Immature natural killer cell (primary cell): Measurements from ENCODE around the gene COL4A3. TPM values are rescaled to one million over a fixed set of nuclear protein-coding genes. Genes with fewer than 3 reads are reported as not detected.

Source experiments
- DNase-seq, 3 donors: peaks; one replicate each; pipeline ENCODE4 v3.0.0; 2022; ENCODE audit warnings: mixed read lengths in 1 of 3
- H3K27ac Mint-ChIP-seq, 6 donors: one replicate each; pipeline ENCODE4 v1.8.0; 2020; ENCODE audit warnings: mixed read lengths in 6 of 6, mild to moderate bottlenecking in 5 of 6, inconsistent platforms in 4 of 6, moderate library complexity in 3 of 6
- H3K27me3 Mint-ChIP-seq, 3 donors: one replicate each; pipeline ENCODE4 v1.8.0; 2020 to 2021; ENCODE audit warnings: low read depth in 3 of 3, mild to moderate bottlenecking in 3 of 3, mixed read lengths in 3 of 3, moderate library complexity in 3 of 3, inconsistent platforms in 1 of 3
- H3K36me3 Mint-ChIP-seq, 3 donors: one replicate each; pipeline ENCODE4 v1.8.0; 2020; ENCODE audit warnings: mixed read lengths in 3 of 3, inconsistent platforms in 2 of 3, mild to moderate bottlenecking in 2 of 3
- H3K4me1 Mint-ChIP-seq, 2 donors: one replicate each; pipeline ENCODE4 v1.8.0; 2020; ENCODE audit warnings: inconsistent platforms in 2 of 2, mild to moderate bottlenecking in 2 of 2, mixed read lengths in 2 of 2, moderate library complexity in 1 of 2
- H3K4me3 Mint-ChIP-seq, 5 donors: one replicate each; pipeline ENCODE4 v1.8.0; 2020; ENCODE audit warnings: mild to moderate bottlenecking in 5 of 5, mixed read lengths in 5 of 5, inconsistent platforms in 3 of 5, moderate library complexity in 3 of 5
- H3K9me3 Mint-ChIP-seq, 6 donors: one replicate each; pipeline ENCODE4 v1.8.0; 2020; ENCODE audit warnings: mild to moderate bottlenecking in 6 of 6, mixed read lengths in 6 of 6, inconsistent platforms in 4 of 6, moderate library complexity in 3 of 6
- polyA plus RNA-seq, 3 donors: library from polyadenylated mRNA; unstranded; fragments of 300-500 nt; fragmentation: Illumina TruSeq; gene quantifications; one replicate each; pipeline ENCODE4 v1.2.3, GENCODE V29; 2021

COL4A3 gene
- polyA plus RNA-seq, 3 donors from 2014 or later = 0.10 TPM; not detected in 2

DNA sequence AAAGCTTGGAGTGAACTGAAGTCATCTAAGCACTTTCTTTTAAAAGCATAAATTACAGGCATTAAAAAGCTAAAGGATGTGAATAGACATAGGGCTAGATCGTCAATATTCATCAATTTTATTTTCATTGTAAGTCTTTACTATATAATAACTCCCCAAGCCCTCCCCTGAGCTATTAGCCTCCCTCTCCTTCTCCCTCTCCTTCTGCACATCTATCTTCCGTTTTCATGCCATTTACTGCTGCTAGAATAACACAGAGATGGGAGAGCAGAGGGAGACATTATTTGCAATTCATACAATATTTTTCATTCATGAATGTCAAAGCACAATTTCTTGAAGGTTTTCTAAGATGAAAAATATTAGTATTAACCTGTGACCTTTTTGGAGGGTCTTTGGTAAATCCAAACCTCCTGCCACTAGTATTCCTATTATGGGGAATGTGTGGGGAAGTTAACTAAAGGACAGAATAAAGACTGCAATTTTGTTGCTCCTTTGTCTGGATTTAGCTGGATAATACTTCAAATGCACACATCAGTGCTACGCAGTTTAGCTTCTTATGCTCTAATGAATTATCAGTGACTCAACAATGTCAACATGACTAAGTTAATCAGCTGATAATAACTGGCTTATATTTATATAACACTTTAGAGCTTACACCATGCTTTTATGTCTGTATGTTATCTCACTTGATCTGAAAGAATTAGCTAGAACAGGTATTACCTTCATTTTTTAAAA, 132.4 kb downstream of the COL4A3 start:
- Mint-ChIP-seq H3K9me3 (no peaks in the 10 kb centered on the region), H3K36me3 (no peaks in the 10 kb centered on the region), H3K4me3 (no peak overlapping the region), H3K27ac (no peak overlapping the region), H3K4me1 (no peaks in the 10 kb centered on the region), H3K27me3 (peaks cover 0 to 2% (median 0%) of the 10 kb centered on the region in 3 donors)
- no peak for DNase-seq

DNA sequence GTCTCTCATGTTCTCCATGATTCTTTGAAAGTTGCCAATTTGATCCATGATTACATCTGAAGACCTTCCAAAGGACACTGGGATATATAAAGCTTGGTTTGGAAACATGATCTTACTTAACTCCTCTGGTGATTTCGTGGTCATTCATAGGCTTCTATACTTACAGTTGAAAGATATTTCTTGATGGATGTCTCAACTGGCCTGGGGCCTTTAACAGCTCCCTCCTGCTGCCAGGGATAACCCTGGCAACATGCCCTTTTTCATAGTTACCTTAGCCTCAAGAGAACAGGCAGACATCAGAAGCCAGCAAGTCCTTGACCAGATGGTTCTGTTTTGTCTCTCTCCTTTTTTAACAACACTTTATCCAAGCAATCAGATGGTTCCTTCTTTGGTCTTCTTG, 137.1 kb downstream of the COL4A3 start:
- Mint-ChIP-seq H3K4me3 (no peak overlapping the region), H3K36me3 (peaks cover 0 to 4% (median 0%) of the 10 kb centered on the region in 3 donors), H3K4me1 (no peaks in the 10 kb centered on the region), H3K9me3 (no peaks in the 10 kb centered on the region), H3K27ac (no peak overlapping the region), H3K27me3 (peaks cover 0 to 4% (median 0%) of the 10 kb centered on the region in 3 donors)
- no peak for DNase-seq

DNA sequence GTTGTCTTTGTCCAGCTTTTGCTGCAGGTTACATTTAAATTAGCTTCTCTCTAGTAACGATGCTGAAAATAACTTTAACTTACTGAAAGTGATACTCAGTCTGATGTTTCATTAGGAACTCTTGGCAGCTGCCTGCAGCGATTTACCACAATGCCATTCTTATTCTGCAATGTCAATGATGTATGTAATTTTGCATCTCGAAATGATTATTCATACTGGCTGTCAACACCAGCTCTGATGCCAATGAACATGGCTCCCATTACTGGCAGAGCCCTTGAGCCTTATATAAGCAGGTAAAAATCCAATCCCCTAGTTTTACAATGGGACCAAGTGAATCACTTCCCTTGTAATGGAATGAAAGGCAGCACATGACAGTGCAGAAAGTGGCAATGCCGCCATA, 144.4 kb downstream of the COL4A3 start:
- Mint-ChIP-seq H3K9me3 (no peaks in the 10 kb centered on the region), H3K27me3 (peaks cover 0 to 4% (median 2%) of the 10 kb centered on the region in 3 donors), H3K4me3 (no peak overlapping the region), H3K4me1 (no peaks in the 10 kb centered on the region), H3K27ac (no peak overlapping the region), H3K36me3 (peaks cover 0 to 4% (median 0%) of the 10 kb centered on the region in 3 donors)
- DNase-seq = no peak

DNA sequence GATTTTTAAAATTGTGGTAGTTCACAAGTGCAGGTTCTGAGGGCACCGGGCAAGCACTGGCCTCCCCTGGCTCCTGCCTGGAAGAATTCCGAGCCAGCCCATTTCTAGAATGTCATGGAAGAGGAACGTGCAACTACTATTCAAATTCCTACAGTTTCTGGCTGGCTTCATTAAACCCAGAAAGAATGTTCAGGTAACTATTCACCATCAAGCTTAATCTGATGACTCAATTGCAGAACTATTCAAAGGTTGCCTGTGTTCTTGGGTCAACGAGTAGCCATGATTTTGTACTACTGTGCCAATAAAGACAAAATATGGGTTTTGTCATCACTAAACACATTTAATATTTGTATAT, 146.3 kb downstream of the COL4A3 start:
- H3K27ac Mint-ChIP-seq = no peak overlapping the region
- peaks cover 0 to 4% (median 4%) of the 10 kb centered on the region in 3 donors for H3K27me3 Mint-ChIP-seq
- H3K9me3 Mint-ChIP-seq = no peaks in the 10 kb centered on the region
- H3K4me3 Mint-ChIP-seq = no peak overlapping the region
- H3K36me3 Mint-ChIP-seq = no peaks in the 10 kb centered on the region
- DNase-seq = no peak
- H3K4me1 Mint-ChIP-seq = no peaks in the 10 kb centered on the region

DNA sequence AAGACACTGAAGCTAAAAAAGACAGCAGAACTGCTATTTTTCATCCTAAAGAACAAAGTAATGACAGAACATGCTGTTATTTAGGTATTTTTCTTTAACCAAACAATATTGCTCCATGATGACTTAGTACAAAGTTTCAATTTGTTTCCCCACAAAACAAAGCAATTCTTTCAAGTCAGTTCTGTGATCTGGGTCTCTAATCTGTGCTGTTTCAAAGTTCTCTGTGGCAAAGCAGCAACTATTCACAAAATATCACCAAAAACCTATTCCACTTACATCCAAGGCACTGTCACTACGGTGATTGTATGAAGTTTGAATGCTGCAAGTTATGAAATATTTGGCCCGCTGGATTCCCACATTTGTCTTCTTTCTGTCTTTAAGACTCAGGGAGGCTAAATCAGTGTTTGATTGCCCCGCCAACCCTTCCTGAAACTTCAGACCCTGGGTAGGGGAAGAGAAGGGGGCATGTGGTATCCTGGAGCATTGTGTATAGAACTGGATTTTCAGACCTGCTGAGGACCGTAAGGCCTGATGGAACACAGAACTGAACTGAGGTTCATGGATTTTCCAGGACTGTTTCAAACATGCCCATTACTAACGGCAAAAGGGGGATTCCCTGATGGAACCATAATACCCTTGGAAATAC, 147.6 kb downstream of the COL4A3 start:
- Mint-ChIP-seq H3K27me3 (peaks cover 0 to 7% (median 4%) of the 10 kb centered on the region in 3 donors), H3K9me3 (no peaks in the 10 kb centered on the region), H3K4me3 (no peak overlapping the region), H3K27ac (no peak overlapping the region), H3K36me3 (no peaks in the 10 kb centered on the region), H3K4me1 (no peaks in the 10 kb centered on the region)
- no peak for DNase-seq

DNA sequence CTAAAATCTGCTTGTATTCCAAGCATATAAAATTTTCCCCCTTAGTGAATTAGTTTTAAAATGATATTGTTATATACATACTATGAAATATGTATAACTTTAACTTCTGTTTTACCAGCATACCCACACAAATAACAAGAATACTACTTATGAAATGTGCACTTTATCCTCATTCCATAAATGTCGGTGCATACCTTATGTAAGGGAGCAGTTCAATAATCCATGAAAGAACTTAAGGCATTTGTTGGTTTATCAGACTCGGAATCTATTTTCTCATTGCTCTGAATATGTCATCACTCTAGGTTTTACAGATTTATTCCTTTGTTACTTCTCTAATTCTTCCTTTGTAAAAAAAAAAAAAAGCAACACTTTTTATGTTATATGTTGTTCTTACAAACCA, 148.2 kb downstream of the COL4A3 start:
- no peaks in the 10 kb centered on the region for H3K4me1 Mint-ChIP-seq
- no peaks in the 10 kb centered on the region for H3K9me3 Mint-ChIP-seq
- H3K27ac Mint-ChIP-seq = no peak overlapping the region
- no peak overlapping the region for H3K4me3 Mint-ChIP-seq
- H3K36me3 Mint-ChIP-seq = peaks cover 0 to 2% (median 0%) of the 10 kb centered on the region in 3 donors
- DNase-seq = no peak
- peaks cover 0 to 7% (median 6%) of the 10 kb centered on the region in 3 donors for H3K27me3 Mint-ChIP-seq

DNA sequence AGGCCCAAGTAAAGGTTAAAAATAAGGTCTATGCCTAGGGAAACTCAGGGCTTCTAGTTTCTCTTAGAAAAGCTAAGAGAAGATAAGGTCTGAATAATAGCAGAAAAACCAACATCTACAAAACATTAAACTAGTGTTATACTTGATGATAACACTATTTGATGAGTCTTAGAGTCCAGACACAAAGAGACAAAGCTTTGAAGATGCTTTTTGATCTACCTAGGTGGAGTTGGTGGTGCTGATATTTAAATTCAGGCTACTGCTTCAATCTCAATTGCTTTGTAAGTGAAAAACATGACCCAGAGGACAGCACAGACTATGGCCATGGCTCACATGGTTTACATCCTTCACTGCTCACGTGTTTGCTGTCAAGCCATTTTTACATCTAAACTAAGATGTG, 148.9 kb downstream of the COL4A3 start:
- H3K4me3 Mint-ChIP-seq = no peak overlapping the region
- H3K27ac Mint-ChIP-seq = no peak overlapping the region

DNA sequence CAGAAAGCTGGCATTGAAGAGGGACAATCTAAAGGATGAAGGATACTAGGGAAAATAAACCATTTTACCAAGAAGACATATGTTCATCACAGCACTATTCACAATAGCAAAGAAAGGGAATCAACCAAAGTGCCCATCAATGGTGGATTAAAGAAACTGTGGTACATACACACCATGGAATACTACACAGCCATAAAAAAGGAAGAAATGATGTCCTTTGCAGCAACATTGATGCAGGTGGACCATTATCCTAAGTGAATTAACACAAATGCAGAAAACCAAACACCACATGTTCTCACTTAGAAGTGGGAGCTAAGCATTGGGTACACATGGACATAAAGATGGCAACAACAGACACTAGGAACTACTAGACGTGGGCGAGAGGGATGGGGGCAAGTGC, 153.4 kb downstream of the COL4A3 start:
- Mint-ChIP-seq H3K4me3 (no peak overlapping the region), H3K9me3 (no peaks in the 10 kb centered on the region), H3K4me1 (peaks cover 30 to 32% of the 10 kb centered on the region in 2 donors)

More for the DNA sequence above, 148.9 kb downstream of the COL4A3 start:
- Mint-ChIP-seq H3K36me3 (peaks cover 0 to 4% (median 0%) of the 10 kb centered on the region in 3 donors), H3K27me3 (peaks cover 0 to 7% (median 6%) of the 10 kb centered on the region in 3 donors), H3K9me3 (no peaks in the 10 kb centered on the region), H3K4me1 (no peaks in the 10 kb centered on the region)
- DNase-seq = no peak

DNA sequence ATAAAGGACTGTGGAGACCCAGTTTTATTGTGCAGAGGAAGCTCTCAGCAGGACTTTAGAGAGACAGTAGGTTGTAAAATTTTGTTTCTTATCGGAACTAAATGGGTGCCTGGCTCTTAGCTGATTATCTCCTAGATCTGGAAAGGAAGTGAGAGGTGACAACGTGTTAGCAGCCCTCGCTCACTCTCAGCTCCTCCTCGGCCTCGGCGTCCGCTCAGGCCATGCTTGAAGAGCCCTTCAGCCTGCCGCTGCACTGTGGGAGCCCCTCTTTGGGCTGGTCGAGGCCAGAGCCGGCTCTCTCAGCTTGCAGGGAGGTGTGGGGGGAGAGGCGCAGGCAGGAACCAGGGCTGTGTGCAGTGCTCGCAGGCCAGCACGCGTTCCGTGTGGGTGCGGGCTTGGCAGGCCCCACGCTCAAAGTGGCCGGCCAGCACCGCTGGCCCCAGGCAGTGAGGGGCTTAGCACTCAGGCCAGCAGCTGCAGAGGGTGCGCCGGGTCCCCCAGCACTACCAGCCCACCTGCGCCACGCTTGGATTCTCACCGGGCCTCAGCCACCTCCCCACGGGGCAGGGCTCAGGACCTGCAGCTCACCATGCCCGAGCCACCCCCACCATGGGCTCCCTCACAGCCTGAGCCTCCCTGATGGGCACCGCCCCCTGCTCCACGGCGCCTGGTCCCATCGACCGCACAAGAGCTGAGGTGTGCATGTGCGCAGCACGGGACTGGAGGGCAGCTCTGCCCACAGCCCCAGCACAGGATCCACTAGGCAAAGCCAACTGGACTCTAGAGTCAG, 156.1 kb downstream of the COL4A3 start:
- Mint-ChIP-seq H3K27ac (peak overlapping the region; percentile 31 to 93 (median 83)), H3K27me3 (peaks cover 9 to 14% (median 12%) of the 10 kb centered on the region in 3 donors), H3K9me3 (no peaks in the 10 kb centered on the region), H3K4me3 (peak overlapping the region; percentile 71 to 87 (median 75)), H3K4me1 (peaks cover 52 to 54% of the 10 kb centered on the region in 2 donors), H3K36me3 (peaks cover 0 to 8% (median 0%) of the 10 kb centered on the region in 3 donors)
- peak; percentile 38 to 59 (median 52) for DNase-seq

More for the DNA sequence above, 153.4 kb downstream of the COL4A3 start:
- peaks cover 0 to 8% (median 0%) of the 10 kb centered on the region in 3 donors for H3K36me3 Mint-ChIP-seq
- peaks cover 3 to 7% (median 6%) of the 10 kb centered on the region in 3 donors for H3K27me3 Mint-ChIP-seq
- H3K27ac Mint-ChIP-seq = no peak overlapping the region
- no peak for DNase-seq

DNA sequence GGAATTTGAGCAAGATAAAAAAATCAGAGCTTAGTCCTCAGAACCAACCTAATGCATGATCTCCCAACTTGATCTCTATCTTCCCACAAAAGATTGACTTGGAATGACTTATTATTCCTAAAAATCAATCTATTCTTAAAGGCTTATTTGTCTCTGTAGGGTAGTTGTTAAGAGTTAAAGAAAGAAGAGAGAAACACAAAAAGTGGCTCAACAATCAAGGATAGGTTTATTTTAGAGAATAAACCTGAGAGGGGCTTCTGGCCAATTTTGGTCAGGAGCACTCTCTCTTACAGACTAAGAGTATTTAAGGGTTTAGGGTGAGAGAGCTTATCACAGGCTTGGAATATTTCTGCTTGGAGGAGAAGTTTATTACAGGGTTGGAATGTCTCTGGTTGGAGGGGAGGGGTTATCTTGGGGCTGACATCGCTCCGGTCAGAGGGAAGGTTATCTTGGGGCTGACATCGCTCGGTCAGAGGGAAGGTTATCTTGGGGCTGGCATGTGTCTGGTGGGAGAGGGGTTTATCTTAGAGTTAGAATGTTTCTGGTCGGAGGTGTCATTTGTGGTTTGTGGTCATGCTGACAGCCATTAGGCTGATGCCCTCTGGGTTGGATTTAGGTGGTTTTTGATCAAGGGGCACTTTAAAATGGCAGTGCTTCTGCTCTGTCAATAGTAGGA, 158.2 kb downstream of the COL4A3 start:
- Mint-ChIP-seq H3K4me1 (peaks cover 68 to 76% of the 10 kb centered on the region in 2 donors), H3K9me3 (no peaks in the 10 kb centered on the region), H3K4me3 (peak overlapping the region; percentile 49 to 62 (median 56)), H3K27me3 (peaks cover 6 to 12% (median 11%) of the 10 kb centered on the region in 3 donors), H3K27ac (peak overlapping the region; percentile 65 to 89 (median 77)), H3K36me3 (peaks cover 0 to 5% (median 0%) of the 10 kb centered on the region in 3 donors)
- DNase-seq = peak; percentile 41 to 42 (median 42)

DNA sequence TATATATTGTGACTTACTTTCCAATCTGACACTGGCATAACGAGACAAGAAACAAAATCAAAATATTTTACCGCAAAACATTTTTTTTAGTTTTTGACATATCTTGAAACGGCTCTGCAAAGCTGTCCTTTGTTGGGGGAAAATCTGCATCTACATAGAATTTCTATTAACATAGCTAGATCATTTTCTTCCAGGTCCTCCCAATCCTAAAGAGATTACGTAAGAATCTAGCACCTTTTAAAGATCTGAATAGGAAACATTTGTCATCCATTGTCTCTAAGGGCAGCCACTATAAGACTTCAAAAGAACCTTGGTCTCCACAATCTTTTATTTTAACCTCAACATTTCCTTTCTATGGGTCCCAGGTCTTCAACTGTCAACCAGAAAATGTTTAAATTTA, 159.4 kb downstream of the COL4A3 start:
- H3K27ac Mint-ChIP-seq = peak overlapping the region; percentile 82 to 92 (median 88)
- H3K9me3 Mint-ChIP-seq = no peaks in the 10 kb centered on the region
- H3K36me3 Mint-ChIP-seq = peaks cover 0 to 4% (median 0%) of the 10 kb centered on the region in 3 donors
- H3K27me3 Mint-ChIP-seq = peaks cover 6 to 12% (median 11%) of the 10 kb centered on the region in 3 donors
- no peak for DNase-seq
- peaks cover 73 to 86% of the 10 kb centered on the region in 2 donors for H3K4me1 Mint-ChIP-seq
- H3K4me3 Mint-ChIP-seq = peak overlapping the region; percentile 87 to 96 (median 92)

DNA sequence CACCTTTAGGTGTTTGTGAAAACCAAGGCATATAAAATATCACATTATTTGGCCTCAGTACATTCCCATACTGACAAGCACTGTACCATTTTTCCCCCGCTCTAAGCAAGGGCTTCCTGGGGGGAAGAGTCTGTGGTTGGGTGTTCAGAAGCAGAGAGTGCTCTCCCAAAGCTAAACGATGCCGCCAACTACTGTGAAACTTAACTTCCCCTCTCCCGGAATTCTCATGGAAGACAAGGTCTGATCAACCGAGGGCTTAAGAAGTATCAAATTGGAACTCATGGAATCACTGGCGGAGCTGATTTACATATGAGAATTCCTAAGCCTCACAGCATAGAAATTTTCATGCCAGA, 160.2 kb downstream of the COL4A3 start:
- no peak for DNase-seq
- H3K9me3 Mint-ChIP-seq = no peaks in the 10 kb centered on the region
- H3K4me3 Mint-ChIP-seq = peak overlapping the region; percentile 87 to 96 (median 92)
- H3K27ac Mint-ChIP-seq = peak overlapping the region; percentile 83 to 92 (median 88)
- H3K4me1 Mint-ChIP-seq = peaks cover 71 to 84% of the 10 kb centered on the region in 2 donors
- peaks cover 6 to 11% (median 10%) of the 10 kb centered on the region in 3 donors for H3K27me3 Mint-ChIP-seq
- H3K36me3 Mint-ChIP-seq = peaks cover 0 to 2% (median 0%) of the 10 kb centered on the region in 3 donors
